Keratinocyte (primary cell): ENCODE data around the gene CLCA1. TPM values are rescaled to one million over a fixed set of nuclear protein-coding genes. Genes with fewer than 3 reads are reported as not detected.

ENCODE experiments used
- DNase-seq: peaks from one replicate; pipeline ENCODE4 v3.0.0-alpha.2; 2011; ENCODE audit warnings: low read depth, missing footprints, low spot score
- FAIRE-seq: peaks from 2 replicates; lab custom pipeline; 2011; peaks lifted over from hg19 to GRCh38; lab: Jason Lieb, UNC
- H2AFZ ChIP-seq: 2 replicates; pipeline ENCODE4 v1.6.0; 2012; ENCODE audit warnings: low read length, control low read depth, inconsistent platforms; ENCODE audit not compliant: control insufficient read depth
- H3K27ac ChIP-seq: 2 replicates; pipeline ENCODE4 v1.5.1; 2011; ENCODE audit warnings: low read length; ENCODE audit not compliant: control insufficient read depth, insufficient read depth
- H3K27me3 ChIP-seq: 3 replicates; pipeline ENCODE4 v1.6.0; 2011; ENCODE audit warnings: low read length; ENCODE audit not compliant: control insufficient read depth, insufficient read depth; ENCODE audit errors: extremely low read depth
- H3K36me3 ChIP-seq, 2 experiments: 2 replicates in 1 of 2; 3 replicates in 1 of 2; pipeline ENCODE4 v1.5.1; 2011; ENCODE audit warnings: low read length in 2 of 2, mild to moderate bottlenecking in 1 of 2; ENCODE audit not compliant: control insufficient read depth in 2 of 2, insufficient read depth in 2 of 2; ENCODE audit errors: extremely low read depth in 1 of 2
- H3K4me1 ChIP-seq: 3 replicates; pipeline ENCODE4 v1.5.1; 2011; ENCODE audit warnings: low read length; ENCODE audit not compliant: control insufficient read depth, insufficient read depth; ENCODE audit errors: extremely low read depth
- H3K4me2 ChIP-seq: 3 replicates; pipeline ENCODE4 v1.6.0; 2011; ENCODE audit warnings: low read depth, low read length; ENCODE audit not compliant: control insufficient read depth, insufficient read depth; ENCODE audit errors: extremely low read depth
- H3K4me3 ChIP-seq, 3 experiments: fragments of 200-600 bp in 1 of 3; sonication (generic) in 1 of 3; 2 replicates in 2 of 3; 3 replicates in 1 of 3; pipeline ENCODE4 v1.5.1; 2011 to 2016; ENCODE audit warnings: low read length in 3 of 3, mild to moderate bottlenecking in 3 of 3, control low read depth in 2 of 3, inconsistent platforms in 1 of 3, low read depth in 1 of 3, mixed read lengths in 1 of 3, mixed run types in 1 of 3, moderate library complexity in 1 of 3; ENCODE audit not compliant: control insufficient read depth in 2 of 3, insufficient read depth in 2 of 3; ENCODE audit errors: extremely low read depth in 1 of 3
- H3K79me2 ChIP-seq: 2 replicates; pipeline ENCODE4 v1.6.0; 2012; ENCODE audit warnings: low read length; ENCODE audit not compliant: control insufficient read depth, insufficient read depth
- H3K9ac ChIP-seq: 3 replicates; pipeline ENCODE4 v1.6.0; 2011; ENCODE audit warnings: low read length; ENCODE audit not compliant: control insufficient read depth, insufficient read depth; ENCODE audit errors: extremely low read depth
- H3K9me1 ChIP-seq: 3 replicates; pipeline ENCODE4 v1.6.0; 2011; ENCODE audit warnings: low read length; ENCODE audit not compliant: control insufficient read depth, insufficient read depth; ENCODE audit errors: extremely low read depth
- H3K9me3 ChIP-seq: 2 replicates; pipeline ENCODE4 v1.5.1; 2012; ENCODE audit warnings: low read depth, low read length; ENCODE audit not compliant: control insufficient read depth
- H4K20me1 ChIP-seq: 3 replicates; pipeline ENCODE4 v1.6.0; 2011; ENCODE audit warnings: low read length; ENCODE audit not compliant: control insufficient read depth, insufficient read depth; ENCODE audit errors: extremely low read depth
- EZH2 ChIP-seq: IDR thresholded peaks from one replicate; pipeline ENCODE4 v1.6.1; 2012; ENCODE audit warnings: inconsistent platforms, mild to moderate bottlenecking, low read length, moderate library complexity
- dilution Hi-C: fragments of 300-500 bp; cut with MboI; formaldehyde crosslinking; loops from one replicate; pipeline ENCODE4 v1.7.0; 2020; ENCODE audit warnings: low sequenced_read_pairs; ENCODE audit not compliant: extremely low pct_ligation_motif_present
- polyA plus RNA-seq, 5 experiments: library from polyadenylated mRNA; depleted of rRNA in 3 of 5; stranded (reverse) in 3 of 5; stranded (forward) in 1 of 5; unstranded in 1 of 5; fragments of >200 nt; gene quantifications; 1 replicate in 1 of 5; 2 replicates in 3 of 5; 3 replicates in 1 of 5; pipeline versions ENCODE4 v1.2.1 to v1.2.3, GENCODE V29; 2011 to 2012; ENCODE audit warnings: missing spikeins in 2 of 5, low read depth in 1 of 5, low replicate concordance in 1 of 5
- TF ChIP-seq, protein P1 (sequence below), 3 experiments: IDR thresholded peaks in 1 of 3; conservative IDR thresholded peaks in 1 of 3; optimal IDR thresholded peaks in 1 of 3; 2 replicates in 2 of 3; 3 replicates in 1 of 3; pipeline versions ENCODE3 to v1.5.1; 2011; ENCODE audit warnings: low read length in 3 of 3, mild to moderate bottlenecking in 3 of 3, moderate library complexity in 2 of 3, control low read depth in 1 of 3, inconsistent platforms in 1 of 3; ENCODE audit not compliant: insufficient read depth in 2 of 3; ENCODE audit errors: extremely low read depth in 1 of 3

Gene CLCA1
- polyA plus RNA-seq, 1 donor (not counting 4 experiments of a cell fraction or from before 2014, with no cell fraction given) = 0.04 TPM

DNA sequence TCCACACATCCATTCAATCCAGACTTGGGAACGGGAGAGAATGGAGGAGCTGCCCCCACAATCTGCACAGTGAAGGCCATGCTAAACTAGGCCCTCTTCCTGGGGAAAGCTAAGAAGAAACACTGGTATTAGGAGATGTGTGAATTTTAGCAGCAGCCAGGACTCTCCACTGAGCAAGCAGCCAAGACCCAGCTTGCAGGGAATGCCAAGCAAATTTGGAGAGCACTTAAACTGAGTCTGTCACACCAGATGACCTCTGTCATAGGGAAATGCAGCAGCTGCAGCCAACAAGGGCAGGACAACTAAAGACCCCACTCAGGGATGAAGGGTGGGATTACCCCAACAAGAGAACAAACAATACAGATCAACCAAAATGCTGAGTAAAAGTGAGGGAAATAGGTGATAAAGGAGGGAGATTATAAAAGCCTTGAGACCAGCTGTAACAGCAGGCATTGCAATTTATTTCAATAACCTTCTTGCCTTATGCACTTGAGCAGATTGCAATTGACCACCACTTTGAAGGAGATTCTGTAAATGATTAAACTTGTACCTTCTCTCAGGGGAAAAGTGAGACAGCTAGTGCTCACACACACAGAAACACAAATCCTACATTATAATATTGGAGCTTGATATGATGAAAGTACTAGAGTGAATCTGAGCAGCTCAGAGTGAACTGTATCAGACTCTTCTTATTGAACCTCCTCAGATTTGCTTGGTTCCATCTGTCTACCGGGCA lies 2.5 kb upstream of the CLCA1 start:
- Histone ChIP-seq H3K4me2 (no peak overlapping the region), H3K79me2 (no peaks in the 10 kb centered on the region), H3K9me3 (no peaks in the 10 kb centered on the region), H3K27ac (no peak overlapping the region), H2AFZ (no peak overlapping the region), H3K4me3 (no peak overlapping the region), H3K9me1 (no peaks in the 10 kb centered on the region), H4K20me1 (no peaks in the 10 kb centered on the region), H3K4me1 (no peaks in the 10 kb centered on the region), H3K9ac (no peak overlapping the region), H3K27me3 (no peaks in the 10 kb centered on the region), H3K36me3 (no peaks in the 10 kb centered on the region)
- no peak for DNase-seq
- dilution Hi-C loops = no loop called here
- no peak for FAIRE-seq
- TF ChIP-seq EZH2 = no peak
- TF ChIP-seq, protein P1, sequence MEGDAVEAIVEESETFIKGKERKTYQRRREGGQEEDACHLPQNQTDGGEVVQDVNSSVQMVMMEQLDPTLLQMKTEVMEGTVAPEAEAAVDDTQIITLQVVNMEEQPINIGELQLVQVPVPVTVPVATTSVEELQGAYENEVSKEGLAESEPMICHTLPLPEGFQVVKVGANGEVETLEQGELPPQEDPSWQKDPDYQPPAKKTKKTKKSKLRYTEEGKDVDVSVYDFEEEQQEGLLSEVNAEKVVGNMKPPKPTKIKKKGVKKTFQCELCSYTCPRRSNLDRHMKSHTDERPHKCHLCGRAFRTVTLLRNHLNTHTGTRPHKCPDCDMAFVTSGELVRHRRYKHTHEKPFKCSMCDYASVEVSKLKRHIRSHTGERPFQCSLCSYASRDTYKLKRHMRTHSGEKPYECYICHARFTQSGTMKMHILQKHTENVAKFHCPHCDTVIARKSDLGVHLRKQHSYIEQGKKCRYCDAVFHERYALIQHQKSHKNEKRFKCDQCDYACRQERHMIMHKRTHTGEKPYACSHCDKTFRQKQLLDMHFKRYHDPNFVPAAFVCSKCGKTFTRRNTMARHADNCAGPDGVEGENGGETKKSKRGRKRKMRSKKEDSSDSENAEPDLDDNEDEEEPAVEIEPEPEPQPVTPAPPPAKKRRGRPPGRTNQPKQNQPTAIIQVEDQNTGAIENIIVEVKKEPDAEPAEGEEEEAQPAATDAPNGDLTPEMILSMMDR (optimal IDR thresholded peaks at IDR 0.05 in 1 of 3, IDR thresholded peaks at IDR 0.05 in 1 of 3, conservative IDR thresholded peaks at IDR 0.05 in 1 of 3; ENCODE audit: extremely low read depth in 1 of 3, insufficient read depth in 2 of 3, low read length in 3 of 3) = no peak

DNA sequence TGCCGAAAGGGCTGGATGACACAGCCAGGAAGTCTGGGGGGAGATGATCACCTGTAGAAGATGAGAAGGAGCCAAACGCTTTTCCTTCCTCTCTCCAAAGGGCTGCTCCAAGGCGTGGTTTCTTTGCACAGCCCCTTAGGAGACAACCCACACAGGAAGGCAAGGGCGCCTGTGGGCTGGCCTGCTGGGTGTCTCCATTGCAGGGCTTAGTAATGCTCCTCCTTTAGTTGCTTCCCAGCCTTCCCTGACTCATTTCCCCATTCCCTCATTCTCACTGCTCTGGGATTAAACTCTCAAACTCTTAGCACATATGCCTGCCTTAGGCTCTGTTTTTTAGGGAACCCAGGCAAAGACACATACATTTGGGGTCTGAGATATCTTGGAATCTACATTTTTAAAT lies 1.7 kb upstream of the CLCA1 start:
- H3K4me1 ChIP-seq = no peaks in the 10 kb centered on the region
- no peak overlapping the region for H3K9ac ChIP-seq
- no peak for TF ChIP-seq EZH2
- TF ChIP-seq, protein P1 (optimal IDR thresholded peaks at IDR 0.05 in 1 of 3, IDR thresholded peaks at IDR 0.05 in 1 of 3, conservative IDR thresholded peaks at IDR 0.05 in 1 of 3; ENCODE audit: extremely low read depth in 1 of 3, insufficient read depth in 2 of 3, low read length in 3 of 3) = no peak
- H3K9me1 ChIP-seq = no peaks in the 10 kb centered on the region
- H3K27ac ChIP-seq = no peak overlapping the region
- DNase-seq (no peak), FAIRE-seq (no peak)
- no peak overlapping the region for H2AFZ ChIP-seq
- H3K79me2 ChIP-seq = no peaks in the 10 kb centered on the region
- no peak overlapping the region for H3K4me2 ChIP-seq
- H4K20me1 ChIP-seq = no peaks in the 10 kb centered on the region
- H3K36me3 ChIP-seq = no peaks in the 10 kb centered on the region
- H3K4me3 ChIP-seq = no peak overlapping the region
- no peaks in the 10 kb centered on the region for H3K9me3 ChIP-seq
- no peaks in the 10 kb centered on the region for H3K27me3 ChIP-seq
- dilution Hi-C loops = no loop called here
